Measurements from ENCODE around the gene FAF1.

The FAF1 gene

GRCh38 chr1:50471967-50472366 lies 488.1 kb downstream of the FAF1 start:
- no peak for DNase-seq

- DNase-seq, result no peak
Observed at GRCh38 chr1:50462964-50463363, 497.1 kb downstream of the FAF1 start.

- DNase-seq, result no peak
Observed at GRCh38 chr1:50458507-50458906, 501.6 kb downstream of the FAF1 start.

GRCh38 chr1:50454911-50455310 lies 505.2 kb downstream of the FAF1 start:
- DNase-seq, result no peak

- peak; percentile 36 for DNase-seq
Observed at GRCh38 chr1:50453266-50453665, 506.8 kb downstream of the FAF1 start.

- DNase-seq, result no peak
Observed at GRCh38 chr1:50452700-50453099, 507.4 kb downstream of the FAF1 start.

- no peak for DNase-seq
Observed at GRCh38 chr1:50450861-50451653, 509.0 kb downstream of the FAF1 start.

- DNase-seq, result no peak
Observed at GRCh38 chr1:50447961-50448360, 512.1 kb downstream of the FAF1 start.

GRCh38 chr1:50441183-50441582 lies 518.9 kb downstream of the FAF1 start:
- DNase-seq, result no peak

- no peak for DNase-seq
Observed at GRCh38 chr1:50438945-50439344, 521.1 kb downstream of the FAF1 start.

GRCh38 chr1:50436489-50436888 lies 523.6 kb downstream of the FAF1 start:
- no peak for DNase-seq

- DNase-seq, result no peak
Observed at GRCh38 chr1:50430010-50430405, 530.1 kb downstream of the FAF1 start.

GRCh38 chr1:50427818-50428779 lies 532.0 kb downstream of the FAF1 start:
- DNase-seq, result no peak

GRCh38 chr1:50427086-50427817 lies 532.8 kb downstream of the FAF1 start:
- DNase-seq, result no peak

GRCh38 chr1:50426702-50427085 lies 533.4 kb downstream of the FAF1 start:
- DNase-seq, result no peak

GRCh38 chr1:50426108-50426700 lies 533.9 kb downstream of the FAF1 start:
- no peak for DNase-seq

- no peak for DNase-seq
Observed at GRCh38 chr1:50425376-50426107, 534.5 kb downstream of the FAF1 start.

GRCh38 chr1:50424884-50425375 lies 535.1 kb downstream of the FAF1 start:
- DNase-seq, result no peak

- DNase-seq, result no peak
Observed at GRCh38 chr1:50424045-50424883, 535.8 kb downstream of the FAF1 start.

GRCh38 chr1:50423670-50424000 lies 536.4 kb downstream of the FAF1 start:
- DNase-seq, result peak; percentile 65
